K562 (cell line): ENCODE measurements around the gene MRTFB. TPM values are rescaled to one million over a fixed set of nuclear protein-coding genes. Genes with fewer than 3 reads are reported as not detected.

ENCODE experiments used
- ATAC-seq: fragments of 200-7000 bp; cut with Tn5 transposase; 3 replicates; pipeline ENCODE4 v1.9.1; 2020; ENCODE audit warnings: moderate library complexity
- BruUV-seq: library from RNA; stranded (reverse); fragments of 400-500 nt; replicated peaks from 2 replicates; lab custom pipeline; 2021; lab: Mats Ljungman, UMichigan
- CTCF ChIA-PET: fragments of 300-600 bp; formaldehyde crosslinking; extraction: SDS; loops from one replicate; lab custom pipeline; 2021; ENCODE audit warnings: low intra/inter-chr PET ratio; lab: Yijun Ruan, JAX
- POLR2A ChIA-PET: fragments of 300-600, 350-650 bp; sonication (Branson Sonifier 250); formaldehyde crosslinking; extraction: SDS; loops from one replicate; lab custom pipeline; 2021; ENCODE audit warnings: antibody characterized with exemption, inconsistent platforms; lab: Yijun Ruan, JAX
- DNase-seq, 4 experiments: peaks; one replicate each; pipeline versions ENCODE4 v3.0.0 to v3.0.0-alpha.2; 2011 to 2018; ENCODE audit warnings: low spot score in 3 of 4, mixed read lengths in 3 of 4; ENCODE audit errors: extremely low read depth in 1 of 4
- FAIRE-seq: peaks from 2 replicates; lab custom pipeline; 2011; peaks lifted over from hg19 to GRCh38; lab: Jason Lieb, UNC
- H2AFZ ChIP-seq: 2 replicates; pipeline ENCODE4 v1.6.0; 2011; ENCODE audit warnings: low read depth, low read length, control low read depth, inconsistent platforms
- H3K27ac ChIP-seq: fragments of 200-600 bp; 3 replicates; pipeline ENCODE4 v1.8.0; 2011; ENCODE audit warnings: low read depth, mild to moderate bottlenecking, control low read depth, inconsistent platforms, low read length, moderate library complexity, mixed read lengths; ENCODE audit errors: extremely low read depth
- H3K27me3 ChIP-seq, 2 experiments: fragments of 300-600 bp in 1 of 2; 2 replicates in 1 of 2; 3 replicates in 1 of 2; pipeline versions ENCODE4 v1.6.0 to v1.8.0; 2011; ENCODE audit warnings: inconsistent platforms in 2 of 2, low read length in 2 of 2, mild to moderate bottlenecking in 1 of 2, mixed read lengths in 1 of 2, moderate library complexity in 1 of 2; ENCODE audit not compliant: control insufficient read depth in 2 of 2, insufficient read depth in 2 of 2
- H3K36me3 ChIP-seq: fragments of 300-600 bp; 3 replicates; pipeline ENCODE4 v1.8.0; 2011; ENCODE audit warnings: mild to moderate bottlenecking, low read length, inconsistent platforms; ENCODE audit not compliant: control insufficient read depth, insufficient read depth
- H3K4me1 ChIP-seq, 2 experiments: fragments of 200-600 bp in 1 of 2; replicated peaks in 1 of 2; 2 replicates in 1 of 2; 3 replicates in 1 of 2; pipeline versions ENCODE4 v1.5.1 to v1.8.0; 2011; ENCODE audit warnings: inconsistent platforms in 2 of 2, low read length in 2 of 2, mild to moderate bottlenecking in 1 of 2, mixed read lengths in 1 of 2, moderate library complexity in 1 of 2; ENCODE audit not compliant: control insufficient read depth in 2 of 2, insufficient read depth in 2 of 2
- H3K4me2 ChIP-seq: 2 replicates; pipeline ENCODE4 v1.6.1; 2011; ENCODE audit warnings: low read length, control low read depth, inconsistent platforms, mixed read lengths; ENCODE audit not compliant: insufficient read depth
- H3K4me3 ChIP-seq: fragments of 200-600 bp; sonication (generic), shearing (Covaris generic); 2 replicates; pipeline ENCODE4 v1.5.1; 2016; ENCODE audit warnings: control low read depth, inconsistent platforms
- H3K79me2 ChIP-seq: fragments of 200-600 bp; 3 replicates; pipeline ENCODE4 v1.8.0; 2011; ENCODE audit warnings: low read length, inconsistent platforms; ENCODE audit not compliant: control insufficient read depth, insufficient read depth
- H3K9ac ChIP-seq, 2 experiments: 2 replicates each; pipeline versions ENCODE4 v1.6.0 to v1.6.1; 2011; ENCODE audit warnings: low read depth in 2 of 2, low read length in 2 of 2, control low read depth in 1 of 2, inconsistent platforms in 1 of 2, mild to moderate bottlenecking in 1 of 2, mixed read lengths in 1 of 2; ENCODE audit not compliant: insufficient read depth in 1 of 2
- H3K9me1 ChIP-seq: one replicate; pipeline ENCODE4 v1.6.0; 2011; ENCODE audit warnings: inconsistent platforms, mild to moderate bottlenecking, low read length, moderate library complexity; ENCODE audit not compliant: control insufficient read depth, insufficient read depth
- H3K9me3 ChIP-seq: replicated peaks from 2 replicates; pipeline ENCODE4 v1.5.1; 2011; ENCODE audit warnings: low read depth, low read length, inconsistent platforms; ENCODE audit not compliant: control insufficient read depth, insufficient read depth
- H4K20me1 ChIP-seq: replicated peaks from 2 replicates; pipeline ENCODE4 v1.6.1; 2011; ENCODE audit warnings: low read length, inconsistent platforms, mixed read lengths; ENCODE audit not compliant: control insufficient read depth, insufficient read depth
- C11orf30 ChIP-seq: fragments of 450-650 bp; IDR thresholded peaks from 2 replicates; pipeline ENCODE4 v1.6.1; 2016; ENCODE audit warnings: low read depth, mild to moderate bottlenecking
- CCAR2 ChIP-seq: fragments of 200-400 bp; formaldehyde crosslinking; IDR thresholded peaks from 2 replicates; pipeline ENCODE4 v1.6.1; 2017; ENCODE audit warnings: mild to moderate bottlenecking, low read depth, low read length
- CEBPG ChIP-seq, 3 experiments: fragments of 200-800 bp in 1 of 3; sonication (Bioruptor generic) in 1 of 3; sonication (generic) in 1 of 3; formaldehyde crosslinking in 1 of 3; IDR thresholded peaks in 2 of 3; conservative IDR thresholded peaks in 1 of 3; 2 replicates each; pipeline versions ENCODE4 v1.6.1 to v1.8.0; 2016 to 2022; ENCODE audit warnings: missing compliant biosample characterization in 2 of 3, missing genetic modification characterization in 2 of 3, mild to moderate bottlenecking in 1 of 3, missing genetic modification reagents in 1 of 3
- ESRRA ChIP-seq: fragments of 450-650 bp; IDR thresholded peaks from 2 replicates; pipeline ENCODE4 v1.6.1; 2014; ENCODE audit warnings: low read depth, mild to moderate bottlenecking, moderate library complexity, borderline replicate concordance
- GABPB2 ChIP-seq: fragments of 250-450 bp; sonication (Bioruptor Pico); conservative IDR thresholded peaks from 2 replicates; pipeline ENCODE4 v1.5.1; 2021; ENCODE audit warnings: mild to moderate bottlenecking
- NFIX ChIP-seq: fragments of 250-450 bp; sonication (Bioruptor Pico); IDR thresholded peaks from 2 replicates; pipeline ENCODE4 v1.4.0; 2020; ENCODE audit warnings: low read depth, mild to moderate bottlenecking, moderate library complexity
- RBM22 ChIP-seq: fragments of 200-400 bp; formaldehyde crosslinking; IDR thresholded peaks from 2 replicates; pipeline ENCODE4 v1.6.1; 2018; ENCODE audit warnings: low read length, low read depth; ENCODE audit not compliant: poor library complexity, severe bottlenecking
- RBM34 ChIP-seq: fragments of 200-400 bp; formaldehyde crosslinking; IDR thresholded peaks from 2 replicates; pipeline ENCODE4 v1.6.1; 2018; ENCODE audit warnings: low read length, borderline replicate concordance; ENCODE audit not compliant: insufficient read depth
- SP1 ChIP-seq: sonication (generic); formaldehyde crosslinking; IDR thresholded peaks from 2 replicates; pipeline ENCODE4 v1.8.1; 2022; ENCODE audit warnings: mild to moderate bottlenecking, missing genetic modification reagents
- ZBTB9 ChIP-seq: fragments of 450-650 bp; formaldehyde crosslinking; IDR thresholded peaks from 2 replicates; pipeline ENCODE4 v1.4.0; 2020; ENCODE audit warnings: mild to moderate bottlenecking, moderate library complexity
- ZNF717 ChIP-seq: fragments of 250-450 bp; sonication (Bioruptor Pico); IDR thresholded peaks from 2 replicates; pipeline ENCODE4 v1.5.0; 2021
- WGBS: fragments of 100-300 bp; shearing (Covaris generic); methylation state at CpG from one replicate; pipeline ENCODE4 v1.1.6; 2016; ENCODE audit warnings: low coverage, mixed read lengths; ENCODE audit not compliant: insufficient coverage; ENCODE audit errors: missing lambda C conversion rate; 5-methylcytosine and 5-hydroxymethylcytosine counted together
- in situ Hi-C: fragments of 300-500 bp; cut with MboI; formaldehyde crosslinking; loops from 4 replicates; pipeline ENCODE4 v1.15.0; 2018; ENCODE audit warnings: inconsistent platforms, mixed read lengths
- intact Hi-C: fragments of 100-400 bp; cut with micrococcal nuclease; formaldehyde crosslinking; loops from 2 replicates; pipeline ENCODE4 v1.14.2; 2022
- polyA plus RNA-seq, 8 experiments: library from polyadenylated mRNA; depleted of rRNA in 4 of 8; stranded (reverse) in 5 of 8; unstranded in 3 of 8; fragments of >200 nt; fragmentation: Nextera tagmentation in 2 of 8; fragmentation: Illumina TruSeq in 1 of 8; extraction: Ambion mirVana in 2 of 8; extraction: Trizol in 1 of 8; gene quantifications; 2 replicates each; pipeline versions ENCODE4 v1.2.1 to v1.2.3, GENCODE V29; 2011 to 2014; ENCODE audit warnings: inconsistent platforms in 1 of 8, missing spikeins in 1 of 8
- total RNA-seq, 7 experiments: library from RNA; depleted of rRNA in 6 of 7; stranded (reverse); fragments of >200 nt in 6 of 7; fragmentation: Illumina TruSeq in 2 of 7; extraction: Trizol in 2 of 7; gene quantifications; 2 replicates each; pipeline versions ENCODE4 v1.2.1 to v1.2.3, GENCODE V29; 2011 to 2021; ENCODE audit warnings: low replicate concordance in 1 of 7
- TF ChIP-seq, protein P1 (sequence below), 3 experiments: IDR thresholded peaks in 2 of 3; conservative IDR thresholded peaks in 1 of 3; 2 replicates each; pipeline ENCODE4 v1.5.1; 2011 to 2012; ENCODE audit warnings: low read length in 3 of 3, mild to moderate bottlenecking in 3 of 3, control low read depth in 2 of 3, improper control_type of control experiment in 1 of 3, inconsistent platforms in 1 of 3, low read depth in 1 of 3, mixed read lengths in 1 of 3, moderate library complexity in 1 of 3; ENCODE audit not compliant: insufficient read depth in 2 of 3

MRTFB gene
- total and polyA plus RNA-seq, 9 of the 15 experiments (the other 6 are each of a cell fraction or from before 2014, with no cell fraction given) = 2.2 to 12.7 (median 7.0) TPM

DNA sequence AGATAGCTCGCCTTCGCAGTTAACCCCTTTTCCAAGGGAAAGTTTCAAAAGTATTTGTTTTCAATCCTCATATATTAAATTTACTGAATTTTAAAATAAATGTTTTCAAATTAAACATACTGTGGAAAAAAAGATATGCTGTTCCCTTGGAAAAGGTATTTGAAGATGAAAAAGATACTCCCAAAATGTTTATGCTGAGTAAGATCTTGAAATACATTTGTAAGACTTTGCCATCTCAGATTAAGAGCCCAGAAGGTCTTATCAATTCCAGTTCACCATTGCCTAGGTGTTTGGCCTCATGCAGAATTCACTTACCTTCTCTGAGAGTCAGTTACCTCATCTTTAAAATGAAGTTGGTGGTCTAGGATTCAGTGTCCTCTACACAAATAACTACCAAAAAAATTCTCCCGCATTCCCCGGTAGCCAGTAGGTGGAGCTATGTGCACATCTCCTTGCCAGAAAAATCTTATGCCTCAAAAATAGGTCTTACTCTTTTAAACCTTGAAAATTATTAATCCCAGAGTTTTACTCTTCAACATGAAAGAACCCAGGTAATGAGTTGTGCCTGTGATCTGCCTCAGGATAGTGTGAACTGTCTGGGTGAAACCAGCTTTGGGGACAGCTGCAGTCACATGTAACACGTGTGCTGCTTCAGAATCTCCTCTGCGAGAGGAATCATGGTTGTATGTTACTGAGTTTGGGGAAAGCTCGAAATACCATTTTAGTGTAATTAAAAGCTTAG is 178.3 kb downstream of the MRTFB start:
- BruUV-seq = no TSS peak
- Histone ChIP-seq H3K27ac (no peak overlapping the region), H3K9me1 (no peaks in the 10 kb centered on the region), H3K27me3 (no peaks in the 10 kb centered on the region), H3K4me3 (no peak overlapping the region), H3K79me2 (no peaks in the 10 kb centered on the region), H2AFZ (no peak overlapping the region), H3K4me2 (no peak overlapping the region), H4K20me1 (no peaks in the 10 kb centered on the region), H3K9me3 (no peaks in the 10 kb centered on the region; the same call in 1 of the 2 replicates), H3K9ac (no peak overlapping the region), H3K4me1 (no peaks in the 10 kb centered on the region), H3K36me3 (peaks cover 66% of the 10 kb centered on the region)
- ChIA-PET CTCF (interaction anchor here (0.6 to 2.8 kb wide), 3 partner anchors 41 to 279 kb away, joined by 3 to 20 read pairs (median 3); no protein-coding TSS in a partner anchor), POLR2A (interaction anchor here (0.6 to 1.0 kb wide), 2 partner anchors 15 to 107 kb away, joined by 3 read pairs; no protein-coding TSS in a partner anchor)
- in situ Hi-C loops = no loop called here
- intact Hi-C loops = loop anchor here (1.0 to 2.0 kb wide), 3 partner anchors 36 to 327 kb away; no protein-coding TSS in a partner anchor
- no peak for ATAC-seq
- 57% methylated on average over 7 of the region's 7 CpGs for WGBS
- peak; percentile 34 to 58 (median 40) for DNase-seq
- FAIRE-seq = peak; percentile 72
- TF ChIP-seq SP1 (no peak), ZNF717 (CRISPR knock-in tag) (no peak), ZBTB9 (no peak), ESRRA (no peak), NFIX (no peak), GABPB2 (no peak), RBM22 (no peak), RBM34 (no peak), CCAR2 (no peak), C11orf30 (peak; percentile 58), CEBPG (CRISPR knock-in tag; IDR thresholded peaks at IDR 0.05) (no peak), CEBPG (tag; conservative IDR thresholded peaks at IDR 0.05 in 1 of 2, IDR thresholded peaks at IDR 0.05 in 1 of 2) (no peak)
- TF ChIP-seq, protein P1, sequence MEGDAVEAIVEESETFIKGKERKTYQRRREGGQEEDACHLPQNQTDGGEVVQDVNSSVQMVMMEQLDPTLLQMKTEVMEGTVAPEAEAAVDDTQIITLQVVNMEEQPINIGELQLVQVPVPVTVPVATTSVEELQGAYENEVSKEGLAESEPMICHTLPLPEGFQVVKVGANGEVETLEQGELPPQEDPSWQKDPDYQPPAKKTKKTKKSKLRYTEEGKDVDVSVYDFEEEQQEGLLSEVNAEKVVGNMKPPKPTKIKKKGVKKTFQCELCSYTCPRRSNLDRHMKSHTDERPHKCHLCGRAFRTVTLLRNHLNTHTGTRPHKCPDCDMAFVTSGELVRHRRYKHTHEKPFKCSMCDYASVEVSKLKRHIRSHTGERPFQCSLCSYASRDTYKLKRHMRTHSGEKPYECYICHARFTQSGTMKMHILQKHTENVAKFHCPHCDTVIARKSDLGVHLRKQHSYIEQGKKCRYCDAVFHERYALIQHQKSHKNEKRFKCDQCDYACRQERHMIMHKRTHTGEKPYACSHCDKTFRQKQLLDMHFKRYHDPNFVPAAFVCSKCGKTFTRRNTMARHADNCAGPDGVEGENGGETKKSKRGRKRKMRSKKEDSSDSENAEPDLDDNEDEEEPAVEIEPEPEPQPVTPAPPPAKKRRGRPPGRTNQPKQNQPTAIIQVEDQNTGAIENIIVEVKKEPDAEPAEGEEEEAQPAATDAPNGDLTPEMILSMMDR (IDR thresholded peaks at IDR 0.05 in 2 of 3, conservative IDR thresholded peaks at IDR 0.05 in 1 of 3; ENCODE audit: insufficient read depth in 2 of 3, low read depth in 1 of 3, low read length in 3 of 3) = peak; percentile 64 to 85 (median 83)
